Testis (tissue), 2 donors: ENCODE measurements around the gene ZNF81.

Experiments
- POLR2A ChIP-seq: fragments of 450-650 bp; IDR thresholded peaks from one replicate; pipeline ENCODE4 v1.6.1; 2017; ENCODE audit warnings: antibody characterized with exemption, mild to moderate bottlenecking, moderate library complexity
- TF ChIP-seq, protein P1 (sequence below), 3 experiments: fragments of 450-650 bp in 2 of 3; fragments of 200-600 bp in 1 of 3; sonication (generic) in 1 of 3; IDR thresholded peaks; one replicate each; pipeline ENCODE4 v1.5.1; 2016 to 2019; ENCODE audit warnings: antibody characterized with exemption in 3 of 3, mild to moderate bottlenecking in 2 of 3, moderate library complexity in 1 of 3

DNA sequence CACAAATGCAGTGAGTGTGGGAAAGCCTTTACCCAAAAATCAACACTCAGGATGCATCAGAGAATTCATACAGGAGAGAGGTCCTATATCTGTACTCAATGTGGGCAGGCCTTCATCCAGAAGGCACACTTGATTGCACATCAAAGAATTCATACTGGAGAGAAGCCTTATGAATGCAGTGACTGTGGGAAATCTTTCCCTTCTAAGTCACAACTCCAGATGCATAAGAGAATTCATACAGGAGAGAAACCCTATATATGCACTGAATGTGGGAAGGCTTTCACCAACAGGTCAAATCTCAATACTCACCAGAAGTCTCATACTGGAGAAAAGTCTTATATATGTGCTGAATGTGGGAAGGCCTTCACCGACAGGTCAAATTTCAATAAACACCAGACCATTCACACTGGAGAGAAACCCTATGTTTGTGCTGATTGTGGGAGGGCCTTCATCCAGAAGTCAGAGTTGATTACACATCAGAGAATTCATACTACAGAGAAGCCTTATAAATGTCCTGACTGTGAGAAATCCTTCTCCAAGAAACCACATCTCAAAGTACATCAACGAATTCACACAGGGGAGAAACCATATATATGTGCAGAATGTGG is 79.3 kb downstream of the ZNF81 start:
- TF ChIP-seq, protein P1, sequence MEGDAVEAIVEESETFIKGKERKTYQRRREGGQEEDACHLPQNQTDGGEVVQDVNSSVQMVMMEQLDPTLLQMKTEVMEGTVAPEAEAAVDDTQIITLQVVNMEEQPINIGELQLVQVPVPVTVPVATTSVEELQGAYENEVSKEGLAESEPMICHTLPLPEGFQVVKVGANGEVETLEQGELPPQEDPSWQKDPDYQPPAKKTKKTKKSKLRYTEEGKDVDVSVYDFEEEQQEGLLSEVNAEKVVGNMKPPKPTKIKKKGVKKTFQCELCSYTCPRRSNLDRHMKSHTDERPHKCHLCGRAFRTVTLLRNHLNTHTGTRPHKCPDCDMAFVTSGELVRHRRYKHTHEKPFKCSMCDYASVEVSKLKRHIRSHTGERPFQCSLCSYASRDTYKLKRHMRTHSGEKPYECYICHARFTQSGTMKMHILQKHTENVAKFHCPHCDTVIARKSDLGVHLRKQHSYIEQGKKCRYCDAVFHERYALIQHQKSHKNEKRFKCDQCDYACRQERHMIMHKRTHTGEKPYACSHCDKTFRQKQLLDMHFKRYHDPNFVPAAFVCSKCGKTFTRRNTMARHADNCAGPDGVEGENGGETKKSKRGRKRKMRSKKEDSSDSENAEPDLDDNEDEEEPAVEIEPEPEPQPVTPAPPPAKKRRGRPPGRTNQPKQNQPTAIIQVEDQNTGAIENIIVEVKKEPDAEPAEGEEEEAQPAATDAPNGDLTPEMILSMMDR (IDR thresholded peaks at IDR 0.05): no peak
- TF ChIP-seq POLR2A: no peak
